Glomerular endothelial cell (primary cell): ENCODE data around the gene CEP170B. TPM values are rescaled to one million over a fixed set of nuclear protein-coding genes. Genes with fewer than 3 reads are reported as not detected.
"Not testable (repeated sequence)": the region's sequence is repeated elsewhere in the genome, so short reads cannot be mapped to it uniquely, and the experiment has no call there.

Experiments
- DNase-seq: peaks from one replicate; pipeline ENCODE4 v3.0.0-alpha.2; 2011; ENCODE audit warnings: low read depth, low spot score; ENCODE audit errors: extremely low read depth
- total RNA-seq: library from RNA; depleted of rRNA; stranded (reverse); fragments of >200 nt; gene quantifications from 2 replicates; pipeline ENCODE4 v1.2.3, GENCODE V29; 2015

Gene CEP170B
- total RNA-seq, 1 donor from 2014 or later, result 37.0 TPM

- DNase-seq, result no peak
Measured at GRCh38 chr14:104903990-104904389, 38.9 kb downstream of the CEP170B start.

GRCh38 chr14:104904650-104905578 is 39.8 kb downstream of the CEP170B start:
- DNase-seq, result not testable (repeated sequence)

- DNase-seq, result not testable (repeated sequence)
Measured at GRCh38 chr14:104905579-104905933, 40.5 kb downstream of the CEP170B start.

DNA sequence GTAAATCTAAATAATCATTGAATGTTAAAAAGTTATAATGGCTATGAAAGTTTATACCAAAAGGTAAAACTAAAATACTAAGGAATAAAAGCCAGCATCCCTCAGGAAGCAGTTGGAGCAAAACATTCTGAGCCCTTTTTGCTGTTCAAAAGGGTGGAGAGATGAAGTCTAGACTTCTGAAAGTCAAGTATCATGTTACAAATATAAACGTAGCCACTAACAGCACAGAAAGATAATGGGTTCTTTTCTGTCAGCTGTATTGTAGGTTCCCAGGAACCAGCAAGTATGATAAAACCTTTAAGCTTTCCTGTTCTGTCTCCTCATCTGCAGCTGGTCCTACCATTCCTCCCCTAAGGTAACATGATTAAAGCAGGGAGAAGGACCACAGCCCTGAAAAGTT is 43.2 kb downstream of the CEP170B start:
- no peak for DNase-seq

DNA sequence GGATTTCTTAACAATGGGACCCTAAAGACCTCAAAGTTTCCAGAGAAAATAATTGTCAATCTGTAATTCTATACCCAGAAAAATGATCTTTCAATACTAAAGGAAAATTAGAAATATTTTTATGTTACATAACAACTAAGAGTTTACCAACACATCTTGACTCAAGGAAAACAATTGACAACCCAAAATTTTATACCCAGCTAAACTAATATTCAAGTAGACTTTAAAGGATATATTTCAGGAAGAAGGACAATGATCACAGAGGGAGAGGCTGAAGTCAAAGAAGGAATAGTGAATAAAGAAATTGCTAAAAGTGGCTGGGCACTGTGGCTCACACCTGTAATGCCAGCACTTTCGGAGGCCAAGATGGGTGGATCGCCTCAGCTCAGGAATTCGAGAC is 47.0 kb downstream of the CEP170B start:
- DNase-seq, result no peak

GRCh38 chr14:104913435-104913834 is 48.4 kb downstream of the CEP170B start:
- no peak for DNase-seq

DNA sequence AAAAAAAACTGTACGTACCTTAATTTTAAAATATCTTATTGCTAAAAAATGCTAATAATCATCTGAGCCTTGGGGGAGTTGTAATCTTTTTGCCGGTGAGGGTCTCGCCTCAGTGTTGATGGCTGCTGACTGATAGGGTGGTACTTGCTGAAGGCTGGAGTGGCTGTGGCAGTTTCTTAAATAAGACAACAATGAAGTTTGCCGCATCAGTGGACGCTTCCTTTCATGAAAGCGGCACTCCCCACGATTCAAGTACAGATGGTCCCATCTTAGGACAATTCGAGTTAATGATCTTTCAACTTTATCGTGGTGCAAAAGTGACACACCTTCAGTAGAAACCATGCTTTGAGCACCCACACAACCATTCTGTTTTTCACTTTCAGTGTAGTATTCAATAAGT is 52.0 kb downstream of the CEP170B start:
- no peak for DNase-seq

DNA sequence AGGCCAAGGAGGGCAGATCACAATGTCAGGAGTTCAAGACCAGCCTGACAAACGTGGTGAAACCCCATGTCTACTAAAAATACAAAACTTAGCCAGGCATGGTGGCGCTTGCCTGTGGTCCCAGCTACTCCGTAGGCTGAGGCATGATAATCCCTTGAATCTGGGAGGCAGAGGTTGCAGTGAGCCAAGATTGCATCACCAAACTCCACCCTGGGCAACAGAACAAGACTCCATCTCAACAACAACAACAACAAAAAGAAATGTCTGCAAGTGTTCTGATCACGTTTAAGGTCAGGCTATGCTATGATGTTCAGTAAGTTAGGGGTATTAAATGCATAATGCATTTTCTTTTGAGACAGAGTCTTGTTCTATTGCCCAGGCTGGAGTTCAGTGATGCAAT is 52.9 kb downstream of the CEP170B start:
- no peak for DNase-seq

GRCh38 chr14:104919152-104919992 is 54.3 kb downstream of the CEP170B start:
- DNase-seq, result not testable (repeated sequence)

- no peak for DNase-seq
Measured at GRCh38 chr14:104919993-104920315, 54.9 kb downstream of the CEP170B start.

- DNase-seq, result no peak
Measured at GRCh38 chr14:104923640-104924420, 58.8 kb downstream of the CEP170B start.

DNA sequence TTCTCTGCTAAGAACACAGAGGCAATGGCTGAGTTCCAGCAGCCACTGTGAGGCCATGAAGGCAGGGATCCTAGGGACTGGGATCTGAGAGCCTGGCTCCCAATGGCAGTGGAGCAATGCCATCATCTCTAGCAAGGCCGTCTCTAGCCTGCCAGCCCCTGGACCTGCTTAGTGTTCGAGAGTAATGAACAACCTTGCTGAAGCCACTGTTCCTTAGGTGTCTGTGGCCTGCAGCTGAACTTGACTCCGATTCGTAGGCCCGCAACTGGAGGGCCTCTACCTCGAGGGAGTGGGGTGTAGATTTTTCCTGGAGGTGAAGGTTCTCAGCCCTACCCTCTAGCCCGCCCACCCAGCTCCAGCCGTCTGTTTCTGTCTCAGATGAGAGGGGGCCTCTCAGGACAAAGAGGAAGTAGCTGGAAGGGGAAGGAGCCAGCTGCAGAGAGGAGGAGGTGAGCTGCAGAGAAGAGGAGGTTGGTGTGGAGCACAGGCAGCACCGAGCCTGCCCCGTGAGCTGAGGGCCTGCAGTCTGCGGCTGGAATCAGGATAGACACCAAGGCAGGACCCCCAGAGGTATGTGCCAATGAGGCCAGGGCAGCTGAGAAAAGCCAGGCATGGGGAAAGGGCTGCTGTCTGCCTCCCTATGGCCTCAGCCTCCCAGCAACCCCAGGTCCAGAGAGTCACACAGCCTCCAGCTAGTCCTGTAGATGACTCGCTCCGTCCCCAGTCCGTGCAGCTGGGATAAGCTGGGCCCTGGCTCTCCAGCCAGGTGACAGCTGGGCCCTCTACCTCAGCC is 59.5 kb downstream of the CEP170B start, which contains the start of gene PLD4:
TSS of gene PLD4 (plus strand) at position 459 of the 793 bp plus-strand sequence. CDS start 2,262 bp downstream, outside the sequence.
- DNase-seq, result no peak

GRCh38 chr14:104925214-104925854 is 60.3 kb downstream of the CEP170B start:
- DNase-seq, result no peak

DNA sequence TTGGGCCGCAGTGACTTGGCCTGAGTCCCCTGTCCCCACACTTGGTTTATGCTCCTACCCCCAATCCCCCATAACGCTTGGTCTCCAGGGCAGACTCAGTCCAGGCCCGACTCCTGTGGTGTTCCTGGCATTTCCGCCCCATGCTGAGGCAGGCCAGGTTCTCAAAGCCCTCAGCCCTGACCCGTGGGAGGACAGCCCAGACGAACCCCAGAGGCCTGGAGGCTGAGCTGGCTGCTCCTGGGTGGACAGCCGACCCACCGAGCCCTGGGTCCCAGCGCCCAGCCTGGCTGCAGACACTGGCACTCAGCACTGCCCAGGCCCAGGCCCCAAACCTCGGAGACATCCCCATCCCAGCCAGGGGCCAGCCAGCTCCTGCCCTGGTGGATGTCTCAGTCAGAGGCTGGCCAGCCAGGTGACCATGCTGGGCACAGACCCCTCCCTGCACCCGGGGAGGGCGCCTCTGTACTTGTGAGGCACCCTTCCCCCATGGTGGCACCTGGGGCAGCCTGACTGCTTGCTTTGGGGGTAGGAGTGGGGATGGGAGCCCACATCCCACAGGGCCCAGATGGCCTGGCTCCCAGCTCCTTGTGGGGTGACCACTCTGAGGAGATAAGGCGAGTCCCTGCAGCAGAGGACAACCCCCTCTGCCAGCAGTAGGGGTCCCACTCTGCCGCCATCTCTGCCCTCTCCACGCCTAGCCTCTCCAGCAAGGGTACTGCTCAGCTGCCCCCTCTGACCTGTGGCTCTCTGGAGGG is 61.0 kb downstream of the CEP170B start:
- no peak for DNase-seq

- no peak for DNase-seq
Measured at GRCh38 chr14:104926619-104927431, 61.8 kb downstream of the CEP170B start.

- no peak for DNase-seq
Measured at GRCh38 chr14:104927432-104927816, 62.4 kb downstream of the CEP170B start.

- no peak for DNase-seq
Measured at GRCh38 chr14:104927901-104928300, 62.8 kb downstream of the CEP170B start.
